Calu3 (cell line): Measurements from ENCODE around the gene LOXHD1. TPM values are rescaled to one million over a fixed set of nuclear protein-coding genes. Genes with fewer than 3 reads are reported as not detected.

ENCODE experiments used
- BruUV-seq: library from RNA; stranded (reverse); fragments of 400-500 nt; replicated peaks from 2 replicates; lab custom pipeline; 2021; lab: Mats Ljungman, UMichigan
- CTCF ChIA-PET: fragments of 300-600 bp; sonication (Branson Sonifier 250); formaldehyde crosslinking; loops from one replicate; lab custom pipeline; 2022; ENCODE audit warnings: antibody characterized with exemption; lab: Charles Lee
- DNase-seq: peaks from one replicate; pipeline ENCODE4 v3.0.0; 2022
- H3K27ac Mint-ChIP-seq: one replicate; pipeline ENCODE4 v1.8.0; 2022; ENCODE audit warnings: mixed read lengths; ENCODE audit not compliant: unreplicated experiment
- H3K27me3 Mint-ChIP-seq: one replicate; pipeline ENCODE4 v1.8.0; 2022; ENCODE audit warnings: mixed read lengths; ENCODE audit not compliant: unreplicated experiment
- H3K36me3 Mint-ChIP-seq: one replicate; pipeline ENCODE4 v1.8.0; 2022; ENCODE audit warnings: mild to moderate bottlenecking, moderate library complexity, mixed read lengths; ENCODE audit not compliant: insufficient read depth, unreplicated experiment
- H3K4me1 Mint-ChIP-seq: one replicate; pipeline ENCODE4 v1.8.0; 2022; ENCODE audit warnings: mild to moderate bottlenecking, low read depth, mixed read lengths; ENCODE audit not compliant: unreplicated experiment
- H3K4me3 Mint-ChIP-seq: one replicate; pipeline ENCODE4 v1.8.0; 2022; ENCODE audit warnings: mild to moderate bottlenecking, low read depth, moderate library complexity, mixed read lengths; ENCODE audit not compliant: unreplicated experiment
- H3K9me3 Mint-ChIP-seq: one replicate; pipeline ENCODE4 v1.8.0; 2022; ENCODE audit warnings: low read depth, mixed read lengths; ENCODE audit not compliant: unreplicated experiment
- intact Hi-C: fragments of 100-400 bp; cut with micrococcal nuclease; formaldehyde crosslinking; loops from one replicate; pipeline ENCODE4 v1.10.0; 2022; ENCODE audit not compliant: unreplicated experiment
- total RNA-seq: library from RNA; stranded (reverse); gene quantifications from 2 replicates; pipeline ENCODE4 v1.2.3, GENCODE V29; 2022
- TF ChIP-seq, protein P1 (sequence below): fragments of 200-600 bp; IDR thresholded peaks from one replicate; pipeline ENCODE4 v1.8.0; 2022; ENCODE audit warnings: antibody characterized with exemption; ENCODE audit not compliant: unreplicated experiment

LOXHD1 gene
- total RNA-seq, 1 experiment from 2014 or later, result not detected

DNA sequence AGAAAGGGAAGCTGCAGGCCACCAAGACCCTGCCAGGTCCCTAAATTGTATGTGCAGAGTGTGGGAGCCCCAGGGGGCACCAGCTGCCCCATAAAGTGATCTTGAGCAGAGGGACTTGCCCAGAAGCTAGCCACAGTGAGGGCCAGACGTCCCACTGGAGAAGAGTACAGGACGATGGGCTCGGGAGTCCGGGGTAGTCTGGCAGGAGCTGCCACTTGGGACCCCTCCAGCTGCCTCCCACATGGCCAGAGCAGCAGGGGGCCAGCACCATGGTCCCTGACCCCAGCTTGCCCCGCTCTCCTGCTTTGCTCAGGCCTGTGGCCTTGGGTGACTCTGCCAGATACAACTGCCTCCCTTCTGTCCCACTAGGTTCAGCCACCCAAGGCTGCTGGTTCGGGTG is 11.7 kb upstream of the LOXHD1 start:
- TF ChIP-seq, protein P1, sequence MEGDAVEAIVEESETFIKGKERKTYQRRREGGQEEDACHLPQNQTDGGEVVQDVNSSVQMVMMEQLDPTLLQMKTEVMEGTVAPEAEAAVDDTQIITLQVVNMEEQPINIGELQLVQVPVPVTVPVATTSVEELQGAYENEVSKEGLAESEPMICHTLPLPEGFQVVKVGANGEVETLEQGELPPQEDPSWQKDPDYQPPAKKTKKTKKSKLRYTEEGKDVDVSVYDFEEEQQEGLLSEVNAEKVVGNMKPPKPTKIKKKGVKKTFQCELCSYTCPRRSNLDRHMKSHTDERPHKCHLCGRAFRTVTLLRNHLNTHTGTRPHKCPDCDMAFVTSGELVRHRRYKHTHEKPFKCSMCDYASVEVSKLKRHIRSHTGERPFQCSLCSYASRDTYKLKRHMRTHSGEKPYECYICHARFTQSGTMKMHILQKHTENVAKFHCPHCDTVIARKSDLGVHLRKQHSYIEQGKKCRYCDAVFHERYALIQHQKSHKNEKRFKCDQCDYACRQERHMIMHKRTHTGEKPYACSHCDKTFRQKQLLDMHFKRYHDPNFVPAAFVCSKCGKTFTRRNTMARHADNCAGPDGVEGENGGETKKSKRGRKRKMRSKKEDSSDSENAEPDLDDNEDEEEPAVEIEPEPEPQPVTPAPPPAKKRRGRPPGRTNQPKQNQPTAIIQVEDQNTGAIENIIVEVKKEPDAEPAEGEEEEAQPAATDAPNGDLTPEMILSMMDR, result no peak
- intact Hi-C loops, result no loop called here
- Mint-ChIP-seq H3K27ac (no peak overlapping the region), H3K9me3 (no peaks in the 10 kb centered on the region), H3K4me3 (no peak overlapping the region), H3K27me3 (peaks cover 99% of the 10 kb centered on the region), H3K36me3 (no peaks in the 10 kb centered on the region), H3K4me1 (no peaks in the 10 kb centered on the region)
- no peak for DNase-seq
- CTCF ChIA-PET, result no interaction called here
- no TSS peak for BruUV-seq

DNA sequence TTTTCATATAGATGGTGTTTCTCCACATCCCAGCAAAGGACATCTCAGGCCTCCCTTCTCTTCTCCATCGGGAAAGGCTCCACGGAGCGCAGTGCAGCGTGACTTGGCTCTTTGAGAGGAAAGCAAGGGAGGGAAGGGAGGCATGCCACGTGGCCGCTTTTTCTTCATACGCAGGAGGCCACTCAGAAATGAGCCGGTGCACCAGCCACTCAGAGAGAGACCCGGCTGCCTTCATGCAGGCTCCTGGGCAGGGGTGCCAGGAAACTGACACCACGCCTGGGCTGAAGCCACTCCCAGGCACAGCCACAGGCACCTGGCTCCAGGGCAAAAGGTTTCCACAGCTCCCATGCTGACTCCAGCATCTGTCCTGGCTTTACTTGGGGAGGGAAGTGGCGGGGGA is 11.1 kb upstream of the LOXHD1 start:
- TF ChIP-seq, protein P1, result no peak
- no TSS peak for BruUV-seq
- no peak for DNase-seq
- peaks cover 99% of the 10 kb centered on the region for H3K27me3 Mint-ChIP-seq
- intact Hi-C loops, result no loop called here
- H3K4me3 Mint-ChIP-seq, result no peak overlapping the region
- no peaks in the 10 kb centered on the region for H3K9me3 Mint-ChIP-seq
- CTCF ChIA-PET, result no interaction called here
- H3K36me3 Mint-ChIP-seq, result no peaks in the 10 kb centered on the region
- no peak overlapping the region for H3K27ac Mint-ChIP-seq
- H3K4me1 Mint-ChIP-seq, result no peaks in the 10 kb centered on the region

DNA sequence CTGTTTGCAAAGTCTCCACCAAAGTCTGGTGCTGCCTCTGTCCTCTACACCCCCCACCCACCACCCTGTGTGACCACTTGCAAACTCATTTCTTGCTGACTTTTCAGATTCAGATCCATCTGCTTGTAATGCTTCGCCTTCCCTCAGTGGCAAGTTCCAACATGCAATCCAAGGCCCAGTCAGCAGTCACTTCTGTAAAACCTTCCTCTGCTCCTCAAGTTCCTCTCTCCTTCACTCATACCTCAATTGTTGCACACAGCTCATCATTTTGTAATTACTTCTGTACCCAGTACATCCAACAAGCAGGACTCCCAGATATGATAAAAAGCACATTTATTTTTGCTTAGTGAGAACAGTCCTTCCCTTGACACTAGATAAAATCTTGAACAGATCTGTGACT is 6.5 kb upstream of the LOXHD1 start:
- Mint-ChIP-seq H3K9me3 (no peaks in the 10 kb centered on the region), H3K27me3 (peaks cover 88% of the 10 kb centered on the region), H3K4me3 (no peak overlapping the region), H3K36me3 (no peaks in the 10 kb centered on the region), H3K4me1 (no peaks in the 10 kb centered on the region), H3K27ac (no peak overlapping the region)
- DNase-seq, result no peak
- CTCF ChIA-PET, result no interaction called here
- TF ChIP-seq, protein P1, result no peak
- BruUV-seq, result no TSS peak
- intact Hi-C loops, result no loop called here

DNA sequence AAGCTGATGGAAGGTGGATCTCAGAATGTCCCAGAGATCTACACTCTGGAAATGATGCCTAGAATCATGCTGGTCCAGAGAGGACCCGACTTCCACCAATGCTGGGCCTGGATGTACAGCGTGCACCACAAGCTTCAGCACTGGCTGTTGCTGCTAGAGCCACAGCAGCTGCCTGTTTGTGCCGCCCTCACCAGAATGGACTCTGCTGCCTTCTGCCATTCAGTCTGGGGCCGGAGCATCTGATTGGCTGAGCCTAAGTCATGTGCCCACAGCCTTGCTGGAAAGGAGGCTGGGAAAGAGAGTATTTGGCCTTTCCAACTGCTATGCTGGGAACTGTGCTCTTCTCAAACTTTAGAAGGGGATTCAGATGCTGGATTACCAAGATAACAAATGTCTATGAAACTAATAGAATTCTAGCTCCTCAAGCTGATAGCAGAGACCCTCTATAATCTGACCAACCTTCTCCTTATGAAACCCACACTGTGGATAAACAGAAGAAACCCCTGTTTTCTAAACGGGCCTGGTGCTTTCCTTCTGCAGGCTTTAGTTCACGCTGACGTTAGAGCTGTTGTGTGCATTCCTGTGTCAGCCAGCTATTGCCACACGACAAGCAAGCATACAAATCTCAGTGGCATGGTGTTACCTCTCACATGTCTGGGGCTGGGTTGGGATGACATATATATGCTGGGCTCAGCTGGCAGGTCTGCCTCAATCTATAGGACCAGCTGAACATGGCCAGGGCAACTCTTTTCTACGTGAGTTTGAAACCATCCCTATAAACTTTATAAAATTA is 4.1 kb upstream of the LOXHD1 start:
- no peaks in the 10 kb centered on the region for H3K36me3 Mint-ChIP-seq
- H3K9me3 Mint-ChIP-seq, result no peaks in the 10 kb centered on the region
- peaks cover 84% of the 10 kb centered on the region for H3K27me3 Mint-ChIP-seq
- H3K4me1 Mint-ChIP-seq, result no peaks in the 10 kb centered on the region
- BruUV-seq, result no TSS peak
- no peak overlapping the region for H3K4me3 Mint-ChIP-seq
- CTCF ChIA-PET, result interaction anchor here (0.6 kb wide), 1 partner anchor 63 kb away, joined by 4 read pairs; no protein-coding TSS in a partner anchor
- H3K27ac Mint-ChIP-seq, result no peak overlapping the region
- TF ChIP-seq, protein P1, result no peak
- intact Hi-C loops, result no loop called here
- peak; percentile 17 for DNase-seq
